HL-60 (cell line): ENCODE results near the gene LRRC3B.

Experiments
- DNase-seq, 2 experiments: peaks; one replicate each; pipeline ENCODE4 v3.0.0-alpha.2; 2010 to 2020; ENCODE audit warnings: low read depth in 1 of 2, low spot score in 1 of 2
- H3K27ac ChIP-seq: fragments of 250-450 bp; sonication (Bioruptor Pico); replicated peaks from 2 replicates; pipeline ENCODE4 v1.5.1; 2020; ENCODE audit warnings: mild to moderate bottlenecking, moderate library complexity
- H3K27me3 ChIP-seq: fragments of 250-450 bp; sonication (Bioruptor Pico); 2 replicates; pipeline ENCODE4 v1.5.1; 2021; ENCODE audit warnings: mild to moderate bottlenecking, moderate library complexity; ENCODE audit not compliant: insufficient read depth, poor library complexity, severe bottlenecking
- H3K4me3 ChIP-seq: replicated peaks from 2 replicates; pipeline ENCODE4 v1.5.1; 2011; ENCODE audit warnings: mild to moderate bottlenecking, control low read depth, low read length; ENCODE audit not compliant: insufficient read depth
- GABPA ChIP-seq: IDR thresholded peaks from 2 replicates; pipeline ENCODE4 v1.6.1; 2012; ENCODE audit warnings: low read depth
- POLR2AphosphoS5 ChIP-seq: IDR thresholded peaks from 2 replicates; pipeline ENCODE4 v1.6.1; 2012; ENCODE audit warnings: low read depth
- REST ChIP-seq: IDR thresholded peaks from 2 replicates; pipeline ENCODE4 v1.6.1; 2012; ENCODE audit warnings: low read depth; ENCODE audit not compliant: insufficient replicate concordance
- SPI1 ChIP-seq: IDR thresholded peaks from 2 replicates; pipeline ENCODE4 v1.6.1; 2012; ENCODE audit warnings: low read depth, mild to moderate bottlenecking, borderline replicate concordance
- TF ChIP-seq, protein P1 (sequence below): IDR thresholded peaks from one replicate; pipeline ENCODE4 v1.5.1; 2011; ENCODE audit warnings: low read length, control low read depth, inconsistent platforms; ENCODE audit not compliant: insufficient read depth

Gene LRRC3B

GRCh38 chr3:26657348-26657976 lies 34.9 kb downstream of the LRRC3B start:
- H3K27ac ChIP-seq: no peak overlapping the region
- DNase-seq: no peak
- no peak overlapping the region for H3K4me3 ChIP-seq
- H3K27me3 ChIP-seq: no peaks in the 10 kb centered on the region
- no peak for TF ChIP-seq POLR2AphosphoS5
- TF ChIP-seq, protein P1, sequence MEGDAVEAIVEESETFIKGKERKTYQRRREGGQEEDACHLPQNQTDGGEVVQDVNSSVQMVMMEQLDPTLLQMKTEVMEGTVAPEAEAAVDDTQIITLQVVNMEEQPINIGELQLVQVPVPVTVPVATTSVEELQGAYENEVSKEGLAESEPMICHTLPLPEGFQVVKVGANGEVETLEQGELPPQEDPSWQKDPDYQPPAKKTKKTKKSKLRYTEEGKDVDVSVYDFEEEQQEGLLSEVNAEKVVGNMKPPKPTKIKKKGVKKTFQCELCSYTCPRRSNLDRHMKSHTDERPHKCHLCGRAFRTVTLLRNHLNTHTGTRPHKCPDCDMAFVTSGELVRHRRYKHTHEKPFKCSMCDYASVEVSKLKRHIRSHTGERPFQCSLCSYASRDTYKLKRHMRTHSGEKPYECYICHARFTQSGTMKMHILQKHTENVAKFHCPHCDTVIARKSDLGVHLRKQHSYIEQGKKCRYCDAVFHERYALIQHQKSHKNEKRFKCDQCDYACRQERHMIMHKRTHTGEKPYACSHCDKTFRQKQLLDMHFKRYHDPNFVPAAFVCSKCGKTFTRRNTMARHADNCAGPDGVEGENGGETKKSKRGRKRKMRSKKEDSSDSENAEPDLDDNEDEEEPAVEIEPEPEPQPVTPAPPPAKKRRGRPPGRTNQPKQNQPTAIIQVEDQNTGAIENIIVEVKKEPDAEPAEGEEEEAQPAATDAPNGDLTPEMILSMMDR: no peak
- no peak for TF ChIP-seq SPI1
- no peak for TF ChIP-seq GABPA
- no peak for TF ChIP-seq REST

GRCh38 chr3:26668171-26668570 lies 45.6 kb downstream of the LRRC3B start:
- TF ChIP-seq REST (no peak), GABPA (no peak), SPI1 (no peak), POLR2AphosphoS5 (no peak)
- TF ChIP-seq, protein P1: no peak
- no peaks in the 10 kb centered on the region for H3K27me3 ChIP-seq
- no peak for DNase-seq
- no peak overlapping the region for H3K27ac ChIP-seq
- H3K4me3 ChIP-seq: no peak overlapping the region

DNA sequence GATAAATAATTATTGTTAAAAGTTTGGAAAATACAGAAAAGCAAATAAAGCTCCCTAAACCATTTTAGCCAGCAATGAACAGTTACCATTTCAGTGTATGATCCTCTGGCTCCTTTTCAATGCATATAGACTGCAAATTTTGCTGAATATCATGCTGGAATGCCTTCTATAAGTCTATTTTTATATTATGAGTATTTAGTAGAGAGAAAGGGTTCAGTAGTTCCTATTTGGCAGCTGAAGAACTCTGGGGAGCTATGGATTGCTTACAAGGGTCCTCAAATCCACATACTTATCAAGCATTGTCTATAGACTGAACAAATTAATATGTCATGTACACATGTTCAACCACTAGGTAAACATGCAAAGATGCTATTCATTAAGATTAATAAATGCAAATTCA lies 46.1 kb downstream of the LRRC3B start:
- no peak for DNase-seq
- Histone ChIP-seq H3K27ac (no peak overlapping the region), H3K27me3 (no peaks in the 10 kb centered on the region), H3K4me3 (no peak overlapping the region)
- TF ChIP-seq SPI1 (no peak), GABPA (no peak), POLR2AphosphoS5 (no peak), REST (no peak)
- TF ChIP-seq, protein P1: no peak
